ENCODE data around the gene CYFIP1. TPM values are rescaled to one million over a fixed set of nuclear protein-coding genes. Genes with fewer than 3 reads are reported as not detected.

Gene CYFIP1
- total and polyA plus RNA-seq, 2 of the 13 experiments (the other 11 are each of a cell fraction or from before 2014, with no cell fraction given) = 38.1 to 58.3 TPM

GRCh38 chr15:22949074-22949547 is 31.1 kb downstream of the CYFIP1 start (continued):
- no peak for TF ChIP-seq KIAA2018 (CRISPR knock-in tag; IDR thresholded peaks at IDR 0.05; ENCODE audit: borderline replicate concordance)
- TF ChIP-seq RFXANK (CRISPR knock-in tag; IDR thresholded peaks at IDR 0.05) = no peak

GRCh38 chr15:22948056-22948455 is 32.1 kb downstream of the CYFIP1 start:
- intact Hi-C loops (cut with micrococcal nuclease; ENCODE audit: unreplicated experiment) = no loop called here
- no TSS peak for BruUV-seq (replicated peaks)
- no peaks in the 10 kb centered on the region for H3K9me3 ChIP-seq (ENCODE audit: low read length)
- peaks cover 44% of the 10 kb centered on the region for H3K79me2 ChIP-seq (ENCODE audit: insufficient read depth, low read length)
- H3K4me1 ChIP-seq (ENCODE audit: insufficient read depth, low read length) = peaks cover 24% of the 10 kb centered on the region
- 94% methylated on average over 3 of the region's 4 CpGs for WGBS (ENCODE audit: low lambda C conversion rate)
- peaks cover 7 to 23% of the 10 kb centered on the region in 2 experiments; a peak in 4 of 5 replicates for H3K36me3 ChIP-seq (replicated peaks in 1 of 2; ENCODE audit: control insufficient read depth in 1 of 2, insufficient read depth in 2 of 2, low read length in 2 of 2)
- in situ Hi-C loops (cut with HindIII; ENCODE audit: extremely low pct_ligation_motif_present, low pct_unique_long_range_greater_than_20kb) = no loop called here
- ATAC-seq (no peak), FAIRE-seq (no peak), DNase-seq (ENCODE audit: low spot score) (no peak)
- no peak overlapping the region for H3K9ac ChIP-seq (ENCODE audit: insufficient read depth, low read depth, low read length)
- CTCF ChIA-PET (ENCODE audit: low intra/inter-chr PET ratio, low total read pairs) = no interaction called here
- no peaks in the 10 kb centered on the region for H3K27me3 ChIP-seq (ENCODE audit: control insufficient read depth in 1 of 2, insufficient read depth in 2 of 2, low read length in 2 of 2)
- H3K4me2 ChIP-seq (ENCODE audit: low read depth, low read length) = no peak overlapping the region
- no peak overlapping the region for H3K27ac ChIP-seq (ENCODE audit: extremely low read length, insufficient read depth, low read length)
- POLR2A ChIA-PET = no interaction called here
- H4K20me1 ChIP-seq (ENCODE audit: insufficient read depth, low read length) = 0 out of 2 replicates have a peak, but pooled peaks cover 10% of the 10 kb centered on the region
- no peak overlapping the region for H2AFZ ChIP-seq (ENCODE audit: low read length)
- no peak overlapping the region for H3K4me3 ChIP-seq (replicated peaks in 1 of 3; ENCODE audit: insufficient read depth in 1 of 3, low read depth in 2 of 3, low read length in 3 of 3)
- TF ChIP-seq KAT7 (CRISPR knock-in tag; IDR thresholded peaks at IDR 0.05; ENCODE audit: borderline replicate concordance) = no peak
- no peak for TF ChIP-seq GATAD2A (CRISPR knock-in tag; IDR thresholded peaks at IDR 0.05)
- no peak for TF ChIP-seq NKX3-1 (CRISPR knock-in tag; IDR thresholded peaks at IDR 0.05)
- no peak for TF ChIP-seq ZNF672 (CRISPR knock-in tag; IDR thresholded peaks at IDR 0.05)
- no peak for TF ChIP-seq ZNF619 (CRISPR knock-in tag; IDR thresholded peaks at IDR 0.05)
- no peak for TF ChIP-seq SOX13 (IDR thresholded peaks at IDR 0.05)
- no peak for TF ChIP-seq SOX13 (CRISPR knock-in tag; conservative IDR thresholded peaks at IDR 0.05 in 1 of 2, IDR thresholded peaks at IDR 0.05 in 1 of 2)
